WTC11 (cell line): Measurements from ENCODE around the gene SLC46A2. TPM values are rescaled to one million over a fixed set of nuclear protein-coding genes. Genes with fewer than 3 reads are reported as not detected.

Experiments used
- ATAC-seq: fragments of 200-7000 bp; cut with Tn5 transposase; 2 replicates; pipeline ENCODE4 v1.10.0; 2021; ENCODE audit warnings: mild to moderate bottlenecking, moderate library complexity
- CTCF ChIA-PET: fragments of 300-600 bp; sonication (Branson Sonifier 250); formaldehyde crosslinking; loops from one replicate; lab custom pipeline; 2021; ENCODE audit warnings: antibody characterized with exemption; lab: Charles Lee
- POLR2A ChIA-PET: fragments of 350-600 bp; sonication (Branson Sonifier 250); formaldehyde crosslinking; loops from one replicate; lab custom pipeline; 2021; ENCODE audit warnings: antibody characterized with exemption; lab: Charles Lee
- DNase-seq: peaks from one replicate; pipeline ENCODE4 v3.0.0; 2021; ENCODE audit warnings: low spot score
- H3K27ac Mint-ChIP-seq: 2 replicates; pipeline ENCODE4 v1.8.0; 2021; ENCODE audit warnings: mixed read lengths
- H3K27me3 Mint-ChIP-seq: 2 replicates; pipeline ENCODE4 v1.8.0; 2021; ENCODE audit warnings: low read depth, mild to moderate bottlenecking, moderate library complexity, mixed read lengths
- H3K36me3 Mint-ChIP-seq: 2 replicates; pipeline ENCODE4 v1.8.0; 2021; ENCODE audit warnings: mixed read lengths
- H3K4me1 Mint-ChIP-seq: 2 replicates; pipeline ENCODE4 v1.8.0; 2022; ENCODE audit warnings: mixed read lengths
- H3K4me3 Mint-ChIP-seq: 2 replicates; pipeline ENCODE4 v1.8.0; 2021; ENCODE audit warnings: mild to moderate bottlenecking, moderate library complexity, mixed read lengths
- H3K9me3 Mint-ChIP-seq: 2 replicates; pipeline ENCODE4 v1.8.0; 2021; ENCODE audit warnings: mixed read lengths
- ATF1 ChIP-seq: sonication (generic); formaldehyde crosslinking; IDR thresholded peaks from 2 replicates; pipeline ENCODE4 v1.8.1; 2023; ENCODE audit warnings: mild to moderate bottlenecking, moderate library complexity, missing genetic modification reagents
- ATF6 ChIP-seq: sonication (generic); formaldehyde crosslinking; IDR thresholded peaks from 2 replicates; pipeline ENCODE4 v1.8.1; 2023; ENCODE audit warnings: mild to moderate bottlenecking, missing genetic modification reagents
- CREM ChIP-seq: sonication (generic); formaldehyde crosslinking; IDR thresholded peaks from 2 replicates; pipeline ENCODE4 v1.8.1; 2022; ENCODE audit warnings: mild to moderate bottlenecking, missing genetic modification reagents, moderate library complexity
- ETV6 ChIP-seq: sonication (generic); formaldehyde crosslinking; IDR thresholded peaks from 2 replicates; pipeline ENCODE4 v1.8.1; 2022; ENCODE audit warnings: mild to moderate bottlenecking, missing genetic modification reagents
- FOXJ3 ChIP-seq: sonication (generic); formaldehyde crosslinking; IDR thresholded peaks from 2 replicates; pipeline ENCODE4 v1.9.0; 2021; ENCODE audit warnings: missing genetic modification reagents, mild to moderate bottlenecking, borderline replicate concordance
- GABPB1 ChIP-seq: sonication (generic); formaldehyde crosslinking; IDR thresholded peaks from 2 replicates; pipeline ENCODE4 v1.8.1; 2023; ENCODE audit warnings: mild to moderate bottlenecking, missing genetic modification reagents
- GRHL2 ChIP-seq: fragments of 250-450 bp; sonication (Bioruptor Pico); IDR thresholded peaks from 2 replicates; pipeline ENCODE4 v1.8.0; 2022; ENCODE audit warnings: mild to moderate bottlenecking, moderate library complexity; ENCODE audit not compliant: insufficient replicate concordance, severe bottlenecking
- MLX ChIP-seq: sonication (generic); formaldehyde crosslinking; IDR thresholded peaks from 2 replicates; pipeline ENCODE4 v1.8.1; 2023; ENCODE audit warnings: mild to moderate bottlenecking, missing genetic modification reagents, moderate library complexity
- NFATC4 ChIP-seq: fragments of 250-450 bp; sonication (Bioruptor Pico); IDR thresholded peaks from 2 replicates; pipeline ENCODE4 v1.9.0; 2021; ENCODE audit warnings: mild to moderate bottlenecking
- NFYB ChIP-seq: sonication (generic); formaldehyde crosslinking; conservative IDR thresholded peaks from 2 replicates; pipeline ENCODE4 v1.8.0; 2022; ENCODE audit warnings: low read depth, missing genetic modification reagents
- SMAD3 ChIP-seq: sonication (generic); formaldehyde crosslinking; IDR thresholded peaks from 2 replicates; pipeline ENCODE4 v1.8.0; 2022; ENCODE audit warnings: missing genetic modification reagents, mild to moderate bottlenecking, borderline replicate concordance
- SMAD4 ChIP-seq: sonication (generic); formaldehyde crosslinking; IDR thresholded peaks from 2 replicates; pipeline ENCODE4 v1.8.0; 2022; ENCODE audit warnings: mild to moderate bottlenecking, missing genetic modification reagents
- STAT6 ChIP-seq: sonication (generic); formaldehyde crosslinking; conservative IDR thresholded peaks from 2 replicates; pipeline ENCODE4 v1.8.1; 2023; ENCODE audit warnings: mild to moderate bottlenecking, low read depth, missing genetic modification reagents, moderate library complexity
- TCF7 ChIP-seq: sonication (generic); formaldehyde crosslinking; IDR thresholded peaks from 2 replicates; pipeline ENCODE4 v1.8.0; 2022; ENCODE audit warnings: mild to moderate bottlenecking, low read depth, missing genetic modification reagents, moderate library complexity
- ZNF121 ChIP-seq: sonication (generic); formaldehyde crosslinking; IDR thresholded peaks from 2 replicates; pipeline ENCODE4 v1.8.0; 2023; ENCODE audit warnings: missing genetic modification reagents
- ZNF512 ChIP-seq: sonication (generic); formaldehyde crosslinking; IDR thresholded peaks from 2 replicates; pipeline ENCODE4 v1.8.1; 2022; ENCODE audit warnings: missing genetic modification reagents, borderline replicate concordance
- total RNA-seq: library from RNA; stranded (reverse); gene quantifications from 3 replicates; pipeline ENCODE4 v1.2.3, GENCODE V29; 2021

SLC46A2 gene
- total RNA-seq, 1 experiment from 2014 or later: not detected

- no peak overlapping the region for H3K4me3 Mint-ChIP-seq
- no peaks in the 10 kb centered on the region for H3K27me3 Mint-ChIP-seq
- peaks cover 9% of the 10 kb centered on the region for H3K4me1 Mint-ChIP-seq
- H3K9me3 Mint-ChIP-seq: no peaks in the 10 kb centered on the region
- ATAC-seq: no peak
- POLR2A ChIA-PET: interaction anchor here (0.5 kb wide), 1 partner anchor 11 kb away, joined by 3 read pairs; no protein-coding TSS in a partner anchor
- no peak for TF ChIP-seq GRHL2 (CRISPR knock-in tag)
- TF ChIP-seq, all 79 proteins: peak for 0
- DNase-seq: no peak
- peaks cover 6% of the 10 kb centered on the region; the same call in 1 of the 2 replicates for H3K36me3 Mint-ChIP-seq
- CTCF ChIA-PET: no interaction called here
- no peak overlapping the region for H3K27ac Mint-ChIP-seq
These were observed 10.0 kb downstream of the SLC46A2 start for GRCh38 chr9:112880650-112881049.

GRCh38 chr9:112878752-112879151 lies 11.9 kb downstream of the SLC46A2 start:
- TF ChIP-seq ATF1 (CRISPR knock-in tag) (no peak), MLX (no peak), ATF6 (no peak), TCF7 (no peak), NFYB (CRISPR knock-in tag) (no peak), FOXJ3 (CRISPR knock-in tag) (no peak)
- DNase-seq (no peak), ATAC-seq (no peak)
- Mint-ChIP-seq H3K27ac (no peak overlapping the region), H3K4me1 (peaks cover 2% of the 10 kb centered on the region; the same call in 1 of the 2 replicates), H3K27me3 (no peaks in the 10 kb centered on the region), H3K4me3 (no peak overlapping the region), H3K36me3 (peaks cover 6% of the 10 kb centered on the region; the same call in 1 of the 2 replicates), H3K9me3 (no peaks in the 10 kb centered on the region)
- ChIA-PET CTCF (interaction anchor here (1.6 to 5.2 kb wide), 2 partner anchors 8 to 25 kb away, joined by 4 to 22 read pairs; no protein-coding TSS in a partner anchor), POLR2A (no interaction called here)

GRCh38 chr9:112873773-112874405 lies 16.8 kb downstream of the SLC46A2 start:
- POLR2A ChIA-PET: no interaction called here
- CTCF ChIA-PET: no interaction called here
- H3K36me3 Mint-ChIP-seq: peaks cover 10% of the 10 kb centered on the region

More at GRCh38 chr9:112873773-112874405, 16.8 kb downstream of the SLC46A2 start:
- Mint-ChIP-seq H3K27me3 (no peaks in the 10 kb centered on the region), H3K27ac (no peak overlapping the region), H3K4me1 (peaks cover 12% of the 10 kb centered on the region), H3K4me3 (no peak overlapping the region), H3K9me3 (peaks cover 5% of the 10 kb centered on the region; the same call in 1 of the 2 replicates)
- ATAC-seq (no peak), DNase-seq (no peak)
- TF ChIP-seq ETV6 (CRISPR knock-in tag) (no peak), STAT6 (no peak), SMAD4 (no peak), GABPB1 (CRISPR knock-in tag) (no peak), NFATC4 (no peak), SMAD3 (CRISPR knock-in tag) (no peak), ZNF512 (CRISPR knock-in tag) (no peak), CREM (CRISPR knock-in tag) (no peak), ZNF121 (CRISPR knock-in tag) (no peak)
